GM06990 (cell line): ENCODE measurements around the gene RAB7B.

Experiments used
- DNase-seq: peaks from one replicate; pipeline ENCODE4 v3.0.0-alpha.2; 2011; ENCODE audit not compliant: insufficient read length; ENCODE audit errors: extremely low read depth
- H3K27me3 ChIP-seq: replicated peaks from 2 replicates; pipeline ENCODE4 v1.6.0; 2011; ENCODE audit warnings: low read length; ENCODE audit not compliant: control insufficient read depth, insufficient read depth
- H3K36me3 ChIP-seq: 2 replicates; pipeline ENCODE4 v1.5.1; 2011; ENCODE audit warnings: low read length; ENCODE audit not compliant: control insufficient read depth, insufficient read depth
- H3K4me3 ChIP-seq: replicated peaks from 2 replicates; pipeline ENCODE4 v1.5.1; 2011; ENCODE audit warnings: low read depth, mild to moderate bottlenecking, control low read depth, low read length
- CTCF ChIP-seq: IDR thresholded peaks from 2 replicates; pipeline ENCODE4 v1.5.1; 2011; ENCODE audit warnings: low read length, control low read depth, mild to moderate bottlenecking, inconsistent platforms; ENCODE audit not compliant: insufficient read depth, poor library complexity, severe bottlenecking

RAB7B gene

GRCh38 chr1:205970486-205970885 lies 32.7 kb downstream of the RAB7B start:
- TF ChIP-seq CTCF: no peak
- no peak for DNase-seq
- Histone ChIP-seq H3K4me3 (no peak overlapping the region), H3K27me3 (no peaks in the 10 kb centered on the region), H3K36me3 (no peaks in the 10 kb centered on the region)

- DNase-seq: no peak
- no peak for TF ChIP-seq CTCF
- Histone ChIP-seq H3K27me3 (no peaks in the 10 kb centered on the region), H3K4me3 (no peak overlapping the region), H3K36me3 (no peaks in the 10 kb centered on the region)
Measured at GRCh38 chr1:205969229-205969628, 34.0 kb downstream of the RAB7B start.

- Histone ChIP-seq H3K36me3 (no peaks in the 10 kb centered on the region), H3K4me3 (no peak overlapping the region), H3K27me3 (no peaks in the 10 kb centered on the region)
- no peak for TF ChIP-seq CTCF
- DNase-seq: no peak
Measured at GRCh38 chr1:205967554-205968335, 35.5 kb downstream of the RAB7B start.

GRCh38 chr1:205965036-205965884 lies 37.9 kb downstream of the RAB7B start:
- Histone ChIP-seq H3K27me3 (no peaks in the 10 kb centered on the region), H3K4me3 (no peak overlapping the region), H3K36me3 (no peaks in the 10 kb centered on the region)
- no peak for TF ChIP-seq CTCF
- DNase-seq: no peak

GRCh38 chr1:205963352-205964155 lies 39.6 kb downstream of the RAB7B start:
- H3K4me3 ChIP-seq: no peak overlapping the region
- TF ChIP-seq CTCF: no peak
- no peak for DNase-seq
- no peaks in the 10 kb centered on the region for H3K36me3 ChIP-seq
- H3K27me3 ChIP-seq: no peaks in the 10 kb centered on the region
